ENCODE results near the gene TBCEL. TPM values are rescaled to one million over a fixed set of nuclear protein-coding genes. Genes with fewer than 3 reads are reported as not detected.

TBCEL gene
- total and polyA plus RNA-seq, 2 donors (not counting 1 experiment from before 2014, with no cell fraction given), result 21.1 to 25.8 TPM

DNA sequence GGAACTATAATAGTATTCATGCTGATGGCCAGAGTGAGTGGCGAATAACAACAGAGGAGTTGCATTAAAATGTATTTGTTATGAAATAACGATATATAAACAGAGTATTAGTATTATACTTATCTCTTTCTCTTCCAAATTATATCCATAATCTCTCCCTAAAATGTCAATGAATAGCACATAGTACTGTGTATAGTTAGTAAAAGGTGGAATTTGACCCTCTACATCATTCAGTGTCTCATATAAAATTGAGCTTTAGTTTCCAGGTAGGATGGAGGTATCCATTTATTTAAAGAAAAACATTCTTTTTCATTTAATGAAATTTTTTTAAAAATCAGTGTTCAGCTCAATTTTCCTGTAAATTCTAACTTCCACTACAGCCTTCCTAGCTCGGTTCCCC lies 42.7 kb downstream of the TBCEL start:
- Histone ChIP-seq H2AFZ (ENCODE audit: low read length) (no peak overlapping the region), H4K20me1 (ENCODE audit: control insufficient read depth, extremely low read depth, insufficient read depth, low read length) (no peaks in the 10 kb centered on the region), H3K9ac (ENCODE audit: insufficient read depth, low read length) (no peak overlapping the region), H3K4me2 (ENCODE audit: extremely low read depth, insufficient read depth, low read length) (no peak overlapping the region), H3K36me3 (ENCODE audit: control insufficient read depth, insufficient read depth, low read length) (no peaks in the 10 kb centered on the region), H3K4me3 (replicated peaks in 1 of 4; ENCODE audit: control extremely low read depth in 1 of 4, insufficient read depth in 1 of 4, low read depth in 3 of 4, low read length in 4 of 4) (no peak overlapping the region), H3K79me2 (ENCODE audit: control insufficient read depth, insufficient read depth, low read length) (no peaks in the 10 kb centered on the region), H3K9me3 (ENCODE audit: control insufficient read depth, insufficient read depth, low read depth, low read length) (no peaks in the 10 kb centered on the region), H3K27ac (ENCODE audit: insufficient read depth, low read length) (no peak overlapping the region), H3K4me1 (ENCODE audit: control insufficient read depth, extremely low read depth, insufficient read depth, low read length) (no peaks in the 10 kb centered on the region), H3K27me3 (ENCODE audit: control insufficient read depth, insufficient read depth, low read length) (no peaks in the 10 kb centered on the region)
- TF ChIP-seq CTCF (conservative IDR thresholded peaks at IDR 0.05 in 1 of 2, IDR thresholded peaks at IDR 0.05 in 1 of 2; ENCODE audit: low read depth in 1 of 2, low read length in 2 of 2) (no peak), EZH2 (IDR thresholded peaks at IDR 0.05; ENCODE audit: low read length, missing control alignments) (no peak)
- no peak for DNase-seq (ENCODE audit: low read depth in 2 of 2)

- H3K9me3 ChIP-seq (ENCODE audit: control insufficient read depth, insufficient read depth, low read depth, low read length), result no peaks in the 10 kb centered on the region
- H3K4me3 ChIP-seq (replicated peaks in 1 of 4; ENCODE audit: control extremely low read depth in 1 of 4, insufficient read depth in 1 of 4, low read depth in 3 of 4, low read length in 4 of 4), result no peak overlapping the region
- H2AFZ ChIP-seq (ENCODE audit: low read length), result no peak overlapping the region
- TF ChIP-seq CTCF (conservative IDR thresholded peaks at IDR 0.05 in 1 of 2, IDR thresholded peaks at IDR 0.05 in 1 of 2; ENCODE audit: low read depth in 1 of 2, low read length in 2 of 2), result no peak
- no peak for TF ChIP-seq EZH2 (IDR thresholded peaks at IDR 0.05; ENCODE audit: low read length, missing control alignments)
- H3K9ac ChIP-seq (ENCODE audit: insufficient read depth, low read length), result no peak overlapping the region
- H3K27me3 ChIP-seq (ENCODE audit: control insufficient read depth, insufficient read depth, low read length), result no peaks in the 10 kb centered on the region
- H4K20me1 ChIP-seq (ENCODE audit: control insufficient read depth, extremely low read depth, insufficient read depth, low read length), result no peaks in the 10 kb centered on the region
- no peak for DNase-seq (ENCODE audit: low read depth in 2 of 2)
- H3K36me3 ChIP-seq (ENCODE audit: control insufficient read depth, insufficient read depth, low read length), result no peaks in the 10 kb centered on the region
- no peaks in the 10 kb centered on the region for H3K79me2 ChIP-seq (ENCODE audit: control insufficient read depth, insufficient read depth, low read length)
- H3K4me1 ChIP-seq (ENCODE audit: control insufficient read depth, extremely low read depth, insufficient read depth, low read length), result no peaks in the 10 kb centered on the region
- no peak overlapping the region for H3K4me2 ChIP-seq (ENCODE audit: extremely low read depth, insufficient read depth, low read length)
- no peak overlapping the region for H3K27ac ChIP-seq (ENCODE audit: insufficient read depth, low read length)
Observed at GRCh38 chr11:121067026-121067425, 43.1 kb downstream of the TBCEL start.

- no peaks in the 10 kb centered on the region for H3K36me3 ChIP-seq (ENCODE audit: control insufficient read depth, insufficient read depth, low read length)
Observed at GRCh38 chr11:121067453-121067852, 43.6 kb downstream of the TBCEL start.

More at GRCh38 chr11:121067453-121067852, 43.6 kb downstream of the TBCEL start:
- H3K4me2 ChIP-seq (ENCODE audit: extremely low read depth, insufficient read depth, low read length), result no peak overlapping the region
- no peak overlapping the region for H3K27ac ChIP-seq (ENCODE audit: insufficient read depth, low read length)
- no peaks in the 10 kb centered on the region for H3K79me2 ChIP-seq (ENCODE audit: control insufficient read depth, insufficient read depth, low read length)
- no peaks in the 10 kb centered on the region for H3K9me3 ChIP-seq (ENCODE audit: control insufficient read depth, insufficient read depth, low read depth, low read length)
- peak in 1 of 2 donors; percentile 76 for DNase-seq (ENCODE audit: low read depth in 2 of 2)
- no peak overlapping the region for H3K9ac ChIP-seq (ENCODE audit: insufficient read depth, low read length)
- no peak overlapping the region for H3K4me3 ChIP-seq (replicated peaks in 1 of 4; ENCODE audit: control extremely low read depth in 1 of 4, insufficient read depth in 1 of 4, low read depth in 3 of 4, low read length in 4 of 4)
- H3K27me3 ChIP-seq (ENCODE audit: control insufficient read depth, insufficient read depth, low read length), result no peaks in the 10 kb centered on the region
- TF ChIP-seq CTCF (conservative IDR thresholded peaks at IDR 0.05 in 1 of 2, IDR thresholded peaks at IDR 0.05 in 1 of 2; ENCODE audit: low read depth in 1 of 2, low read length in 2 of 2) (no peak), EZH2 (IDR thresholded peaks at IDR 0.05; ENCODE audit: low read length, missing control alignments) (no peak)
- no peak overlapping the region for H2AFZ ChIP-seq (ENCODE audit: low read length)
- no peaks in the 10 kb centered on the region for H4K20me1 ChIP-seq (ENCODE audit: control insufficient read depth, extremely low read depth, insufficient read depth, low read length)
- no peaks in the 10 kb centered on the region for H3K4me1 ChIP-seq (ENCODE audit: control insufficient read depth, extremely low read depth, insufficient read depth, low read length)
